Large intestine (tissue), 3 donors: ENCODE results near the gene SETD7. TPM values are rescaled to one million over a fixed set of nuclear protein-coding genes. Genes with fewer than 3 reads are reported as not detected.

Experiments
- DNase-seq, 2 donors: peaks; one replicate each; pipeline versions ENCODE4 v3.0.0 to v3.0.0-alpha.2; 2013
- H3K27ac ChIP-seq: one replicate; pipeline ENCODE4 v1.5.1; 2013; ENCODE audit warnings: low read length
- H3K27me3 ChIP-seq: 2 replicates; pipeline ENCODE4 v1.6.1; 2013; ENCODE audit warnings: low read length; ENCODE audit not compliant: control insufficient read depth, insufficient read depth
- H3K36me3 ChIP-seq: 2 replicates; pipeline ENCODE4 v1.6.1; 2013; ENCODE audit warnings: low read length; ENCODE audit not compliant: control insufficient read depth, insufficient read depth
- H3K4me1 ChIP-seq: one replicate; pipeline ENCODE4 v1.6.1; 2013; ENCODE audit warnings: low read length; ENCODE audit not compliant: control insufficient read depth, insufficient read depth
- H3K4me3 ChIP-seq: one replicate; pipeline ENCODE4 v1.5.1; 2013; ENCODE audit warnings: low read length
- H3K9me3 ChIP-seq: one replicate; pipeline ENCODE4 v1.6.1; 2013; ENCODE audit warnings: mild to moderate bottlenecking, low read depth, low read length, moderate library complexity; ENCODE audit not compliant: control insufficient read depth
- WGBS: methylation state at CpG from one replicate; pipeline ENCODE4 v1.1.5; 2013; ENCODE audit warnings: low lambda C conversion rate; ENCODE audit not compliant: insufficient coverage; 5-methylcytosine and 5-hydroxymethylcytosine counted together
- polyA plus RNA-seq: library from polyadenylated mRNA; unstranded; fragments of 120-200 nt; gene quantifications from one replicate; pipeline ENCODE4 v1.2.1, GENCODE V29; 2013

SETD7 gene
- polyA plus RNA-seq, 1 donor: 6.1 TPM

GRCh38 chr4:139514382-139515059 lies 41.5 kb downstream of the SETD7 start:
- Histone ChIP-seq H3K27me3 (no peaks in the 10 kb centered on the region), H3K36me3 (peaks cover 3% of the 10 kb centered on the region), H3K4me1 (no peaks in the 10 kb centered on the region), H3K4me3 (no peak overlapping the region), H3K9me3 (no peaks in the 10 kb centered on the region), H3K27ac (no peak overlapping the region)
- WGBS: no CpG with 5 or more reads among the region's 8 CpGs
- no peak for DNase-seq

GRCh38 chr4:139511320-139511719 lies 44.7 kb downstream of the SETD7 start:
- H3K27ac ChIP-seq: no peak overlapping the region
- H3K36me3 ChIP-seq: peaks cover 3% of the 10 kb centered on the region
- no peaks in the 10 kb centered on the region for H3K4me1 ChIP-seq
- WGBS: no CpG with 5 or more reads among the region's 10 CpGs
- H3K4me3 ChIP-seq: no peak overlapping the region
- no peaks in the 10 kb centered on the region for H3K27me3 ChIP-seq
- no peaks in the 10 kb centered on the region for H3K9me3 ChIP-seq
- DNase-seq: no peak

GRCh38 chr4:139509727-139510410 lies 46.1 kb downstream of the SETD7 start:
- Histone ChIP-seq H3K4me3 (no peak overlapping the region), H3K36me3 (peaks cover 3% of the 10 kb centered on the region), H3K27ac (no peak overlapping the region), H3K9me3 (no peaks in the 10 kb centered on the region), H3K4me1 (no peaks in the 10 kb centered on the region), H3K27me3 (no peaks in the 10 kb centered on the region)
- peak; percentile 23 to 29 for DNase-seq
- WGBS: no CpG with 5 or more reads among the region's 6 CpGs

- Histone ChIP-seq H3K36me3 (peaks cover 3% of the 10 kb centered on the region), H3K27me3 (no peaks in the 10 kb centered on the region), H3K27ac (no peak overlapping the region), H3K9me3 (no peaks in the 10 kb centered on the region), H3K4me1 (no peaks in the 10 kb centered on the region), H3K4me3 (no peak overlapping the region)
- DNase-seq: no peak
- WGBS: 100% methylated on average over 1 of the region's 11 CpGs
Observed at GRCh38 chr4:139508581-139509237, 47.3 kb downstream of the SETD7 start.

GRCh38 chr4:139506774-139507173 lies 49.2 kb downstream of the SETD7 start:
- peaks cover under 1% of the 10 kb centered on the region for H3K36me3 ChIP-seq
- no CpG with 5 or more reads among the region's 9 CpGs for WGBS

GRCh38 chr4:139503622-139504166 lies 52.3 kb downstream of the SETD7 start:
- H3K4me3 ChIP-seq: no peak overlapping the region
- no peaks in the 10 kb centered on the region for H3K36me3 ChIP-seq
- no peak for DNase-seq
- H3K9me3 ChIP-seq: no peaks in the 10 kb centered on the region
- H3K27ac ChIP-seq: no peak overlapping the region
- H3K4me1 ChIP-seq: no peaks in the 10 kb centered on the region
- H3K27me3 ChIP-seq: no peaks in the 10 kb centered on the region

More at GRCh38 chr4:139506774-139507173, 49.2 kb downstream of the SETD7 start:
- Histone ChIP-seq H3K27ac (no peak overlapping the region), H3K4me3 (no peak overlapping the region), H3K9me3 (no peaks in the 10 kb centered on the region), H3K4me1 (no peaks in the 10 kb centered on the region), H3K27me3 (no peaks in the 10 kb centered on the region)
- DNase-seq: no peak

GRCh38 chr4:139501927-139502899 lies 53.8 kb downstream of the SETD7 start:
- Histone ChIP-seq H3K27ac (no peak overlapping the region), H3K36me3 (no peaks in the 10 kb centered on the region), H3K9me3 (no peaks in the 10 kb centered on the region), H3K27me3 (no peaks in the 10 kb centered on the region), H3K4me3 (no peak overlapping the region), H3K4me1 (no peaks in the 10 kb centered on the region)
- no peak for DNase-seq
- WGBS: 85% methylated on average over 6 of the region's 13 CpGs

- H3K4me3 ChIP-seq: no peak overlapping the region
- no peaks in the 10 kb centered on the region for H3K36me3 ChIP-seq
- no peaks in the 10 kb centered on the region for H3K4me1 ChIP-seq
- H3K27me3 ChIP-seq: no peaks in the 10 kb centered on the region
- DNase-seq: no peak
- WGBS: no CpG with 5 or more reads among the region's 6 CpGs
- H3K27ac ChIP-seq: no peak overlapping the region
- H3K9me3 ChIP-seq: no peaks in the 10 kb centered on the region
Observed at GRCh38 chr4:139501527-139501926, 54.5 kb downstream of the SETD7 start.

GRCh38 chr4:139501117-139501516 lies 54.9 kb downstream of the SETD7 start:
- Histone ChIP-seq H3K27ac (no peak overlapping the region), H3K4me3 (no peak overlapping the region), H3K27me3 (no peaks in the 10 kb centered on the region), H3K36me3 (no peaks in the 10 kb centered on the region), H3K9me3 (no peaks in the 10 kb centered on the region), H3K4me1 (no peaks in the 10 kb centered on the region)
- no peak for DNase-seq
- WGBS: no CpG with 5 or more reads among the region's 3 CpGs

- no peak overlapping the region for H3K4me3 ChIP-seq
- H3K9me3 ChIP-seq: no peaks in the 10 kb centered on the region
- no peaks in the 10 kb centered on the region for H3K36me3 ChIP-seq
- no peak for DNase-seq
- no peak overlapping the region for H3K27ac ChIP-seq
- H3K27me3 ChIP-seq: no peaks in the 10 kb centered on the region
- 20% methylated on average over 1 of the region's 4 CpGs for WGBS
- no peaks in the 10 kb centered on the region for H3K4me1 ChIP-seq
Observed at GRCh38 chr4:139499186-139499585, 56.8 kb downstream of the SETD7 start.
